ENCODE measurements around the gene TECR. TPM values are rescaled to one million over a fixed set of nuclear protein-coding genes. Genes with fewer than 3 reads are reported as not detected.
A peak's percentile ranks its signal among the peaks of the same experiment; 100 is the strongest.
"Not testable (repeated sequence)": the region's sequence is repeated elsewhere in the genome, so short reads cannot be mapped to it uniquely, and the experiment has no call there.

The TECR gene
- total RNA-seq, 1 donor from 2014 or later, result 20.0 TPM

DNA sequence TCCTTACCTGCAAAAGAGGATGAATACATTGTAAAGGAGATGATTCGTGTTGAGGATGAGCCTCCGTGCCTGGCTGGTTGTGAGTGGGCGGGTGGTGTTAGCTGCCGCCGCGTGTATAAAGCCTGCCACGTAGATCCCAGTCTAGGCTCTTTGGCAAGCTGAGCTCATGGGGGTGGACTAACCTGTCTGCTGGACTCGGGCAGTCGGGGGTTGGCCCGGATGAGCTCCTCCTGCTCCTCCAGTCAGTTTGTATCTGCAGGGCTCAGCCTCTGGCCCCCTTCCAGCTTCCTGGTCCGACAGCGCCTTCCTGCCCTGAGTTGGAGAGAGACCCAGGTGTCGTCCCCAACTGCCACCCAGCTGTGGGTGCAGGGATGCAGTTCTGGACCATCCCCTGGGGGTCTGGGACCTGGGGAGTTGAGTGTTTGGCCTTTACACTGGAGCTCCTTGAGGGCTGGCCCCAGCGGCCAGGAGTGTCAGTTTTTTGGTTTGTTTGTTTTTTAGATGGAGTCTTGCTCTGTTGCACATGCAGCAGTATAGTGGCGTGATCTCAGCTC lies 20.9 kb downstream of the TECR start:
- Histone ChIP-seq H3K36me3 (ENCODE audit: control insufficient read depth, insufficient read depth, low read length) (no peaks in the 10 kb centered on the region), H3K27me3 (ENCODE audit: control insufficient read depth, insufficient read depth, low read length) (no peaks in the 10 kb centered on the region), H3K4me3 (ENCODE audit: low read depth, low read length) (no peak overlapping the region)
- TF ChIP-seq, protein P1, sequence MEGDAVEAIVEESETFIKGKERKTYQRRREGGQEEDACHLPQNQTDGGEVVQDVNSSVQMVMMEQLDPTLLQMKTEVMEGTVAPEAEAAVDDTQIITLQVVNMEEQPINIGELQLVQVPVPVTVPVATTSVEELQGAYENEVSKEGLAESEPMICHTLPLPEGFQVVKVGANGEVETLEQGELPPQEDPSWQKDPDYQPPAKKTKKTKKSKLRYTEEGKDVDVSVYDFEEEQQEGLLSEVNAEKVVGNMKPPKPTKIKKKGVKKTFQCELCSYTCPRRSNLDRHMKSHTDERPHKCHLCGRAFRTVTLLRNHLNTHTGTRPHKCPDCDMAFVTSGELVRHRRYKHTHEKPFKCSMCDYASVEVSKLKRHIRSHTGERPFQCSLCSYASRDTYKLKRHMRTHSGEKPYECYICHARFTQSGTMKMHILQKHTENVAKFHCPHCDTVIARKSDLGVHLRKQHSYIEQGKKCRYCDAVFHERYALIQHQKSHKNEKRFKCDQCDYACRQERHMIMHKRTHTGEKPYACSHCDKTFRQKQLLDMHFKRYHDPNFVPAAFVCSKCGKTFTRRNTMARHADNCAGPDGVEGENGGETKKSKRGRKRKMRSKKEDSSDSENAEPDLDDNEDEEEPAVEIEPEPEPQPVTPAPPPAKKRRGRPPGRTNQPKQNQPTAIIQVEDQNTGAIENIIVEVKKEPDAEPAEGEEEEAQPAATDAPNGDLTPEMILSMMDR (IDR thresholded peaks at IDR 0.05; ENCODE audit: insufficient read depth, low read length, severe bottlenecking), result peak; percentile 2
- peak; percentile 73 for FAIRE-seq
- DNase-seq (ENCODE audit: low read depth), result peak; percentile 72

DNA sequence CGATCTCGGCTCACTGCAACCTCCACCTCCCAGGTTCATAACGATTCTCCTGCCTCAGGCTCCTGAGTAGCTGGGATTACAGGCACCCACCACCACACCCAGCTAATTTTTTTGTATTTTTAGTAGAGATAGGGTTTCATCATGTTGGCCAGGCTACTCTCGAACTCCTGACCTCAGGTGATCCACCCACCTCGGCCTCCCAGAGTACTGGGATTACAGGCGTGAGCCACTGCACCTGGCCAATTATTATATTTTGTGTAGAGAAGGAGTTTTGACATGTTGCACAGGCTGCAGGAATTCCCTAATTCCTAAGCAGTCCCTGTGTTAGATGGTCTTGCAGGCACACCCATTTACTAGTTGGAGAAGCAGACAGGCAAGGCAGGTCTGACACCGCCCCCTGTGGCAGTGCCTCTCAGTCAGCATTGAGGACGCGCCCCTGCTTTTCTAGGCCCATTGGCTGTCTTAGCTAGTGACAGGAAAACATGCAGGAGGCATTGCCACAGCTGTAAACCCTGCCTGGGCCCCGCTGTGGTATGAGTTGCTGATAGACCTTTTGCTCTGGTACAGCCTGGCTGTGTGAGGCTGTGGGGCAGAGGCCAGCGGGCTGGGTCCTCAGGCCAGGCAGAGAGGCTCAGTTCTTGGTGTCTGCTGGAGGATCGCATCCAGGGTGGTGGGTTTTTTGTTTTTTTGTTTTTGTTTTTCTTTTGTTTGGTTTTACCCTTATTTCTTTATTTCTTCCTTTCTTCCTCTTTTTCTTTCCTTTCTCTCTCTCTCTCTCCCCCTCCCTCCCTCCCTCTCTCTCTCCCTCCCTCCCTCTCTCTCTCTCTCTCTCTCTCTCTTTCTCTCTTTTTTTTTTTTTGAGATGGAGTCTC lies 22.0 kb downstream of the TECR start:
- TF ChIP-seq, protein P1 (IDR thresholded peaks at IDR 0.05; ENCODE audit: insufficient read depth, low read length, severe bottlenecking), result peak; percentile 75
- DNase-seq (ENCODE audit: low read depth), result peak; percentile 81
- not testable (repeated sequence) for H3K27me3 ChIP-seq (ENCODE audit: control insufficient read depth, insufficient read depth, low read length); FAIRE-seq; H3K4me3 ChIP-seq (ENCODE audit: low read depth, low read length); H3K36me3 ChIP-seq (ENCODE audit: control insufficient read depth, insufficient read depth, low read length)

- not testable (repeated sequence) for H3K36me3 ChIP-seq (ENCODE audit: control insufficient read depth, insufficient read depth, low read length); DNase-seq (ENCODE audit: low read depth); H3K4me3 ChIP-seq (ENCODE audit: low read depth, low read length); H3K27me3 ChIP-seq (ENCODE audit: control insufficient read depth, insufficient read depth, low read length); FAIRE-seq
These were observed 22.6 kb downstream of the TECR start for GRCh38 chr19:14552006-14552360.

- H3K36me3 ChIP-seq (ENCODE audit: control insufficient read depth, insufficient read depth, low read length), result peaks cover 2% of the 10 kb centered on the region
- no peak for DNase-seq (ENCODE audit: low read depth)
- H3K4me3 ChIP-seq (ENCODE audit: low read depth, low read length), result no peak overlapping the region
- no peaks in the 10 kb centered on the region for H3K27me3 ChIP-seq (ENCODE audit: control insufficient read depth, insufficient read depth, low read length)
- TF ChIP-seq, protein P1 (IDR thresholded peaks at IDR 0.05; ENCODE audit: insufficient read depth, low read length, severe bottlenecking), result no peak
- no peak for FAIRE-seq
These were observed 23.9 kb downstream of the TECR start for GRCh38 chr19:14553042-14553938.

- Histone ChIP-seq H3K27me3 (ENCODE audit: control insufficient read depth, insufficient read depth, low read length) (no peaks in the 10 kb centered on the region), H3K4me3 (ENCODE audit: low read depth, low read length) (no peak overlapping the region), H3K36me3 (ENCODE audit: control insufficient read depth, insufficient read depth, low read length) (peaks cover 4% of the 10 kb centered on the region)
- TF ChIP-seq, protein P1 (IDR thresholded peaks at IDR 0.05; ENCODE audit: insufficient read depth, low read length, severe bottlenecking), result no peak
- DNase-seq (ENCODE audit: low read depth) (no peak), FAIRE-seq (no peak)
These were observed 24.5 kb downstream of the TECR start for GRCh38 chr19:14553939-14554243.

- TF ChIP-seq, protein P1 (IDR thresholded peaks at IDR 0.05; ENCODE audit: insufficient read depth, low read length, severe bottlenecking), result peak; percentile 44
- Histone ChIP-seq H3K27me3 (ENCODE audit: control insufficient read depth, insufficient read depth, low read length) (no peaks in the 10 kb centered on the region), H3K4me3 (ENCODE audit: low read depth, low read length) (no peak overlapping the region), H3K36me3 (ENCODE audit: control insufficient read depth, insufficient read depth, low read length) (peaks cover 4% of the 10 kb centered on the region)
- DNase-seq (ENCODE audit: low read depth) (peak; percentile 63), FAIRE-seq (no peak)
These were observed 25.0 kb downstream of the TECR start for GRCh38 chr19:14554382-14554812.

All from bronchial epithelial cell (primary cell).